ENCODE measurements around the gene ABLIM2. TPM values are rescaled to one million over a fixed set of nuclear protein-coding genes. Genes with fewer than 3 reads are reported as not detected.

The ABLIM2 gene
- total RNA-seq, 4 donors from 2014 or later, result 4.2 to 28.5 (median 8.7) TPM

GRCh38 chr4:8155660-8156421 is 2.8 kb downstream of the ABLIM2 start:
- no peak for DNase-seq (ENCODE audit: extremely low spot score)
- TF ChIP-seq CTCF (IDR thresholded peaks at IDR 0.05) (no peak), EP300 (IDR thresholded peaks at IDR 0.05) (no peak), POLR2A (IDR thresholded peaks at IDR 0.05; ENCODE audit: low read depth) (no peak), POLR2AphosphoS5 (IDR thresholded peaks at IDR 0.05) (no peak)
- no peak overlapping the region for H3K27ac ChIP-seq (replicated peaks in 1 of 4)
- no peaks in the 10 kb centered on the region for H3K36me3 ChIP-seq
- intact Hi-C loops (cut with DNase I), result loop anchor here (5.0 kb wide), 1 partner anchor 104 kb away; no protein-coding TSS in a partner anchor
- H3K4me1 ChIP-seq, result peaks cover 25 to 38% (median 29%) of the 10 kb centered on the region in 4 donors
- no peak overlapping the region for H3K4me3 ChIP-seq
- no peaks in the 10 kb centered on the region for H3K9me3 ChIP-seq
- H3K27me3 ChIP-seq, result peaks cover 0 to 9% (median 4%) of the 10 kb centered on the region in 4 donors
- 97% methylated on average over 11 of the region's 14 CpGs for WGBS

DNA sequence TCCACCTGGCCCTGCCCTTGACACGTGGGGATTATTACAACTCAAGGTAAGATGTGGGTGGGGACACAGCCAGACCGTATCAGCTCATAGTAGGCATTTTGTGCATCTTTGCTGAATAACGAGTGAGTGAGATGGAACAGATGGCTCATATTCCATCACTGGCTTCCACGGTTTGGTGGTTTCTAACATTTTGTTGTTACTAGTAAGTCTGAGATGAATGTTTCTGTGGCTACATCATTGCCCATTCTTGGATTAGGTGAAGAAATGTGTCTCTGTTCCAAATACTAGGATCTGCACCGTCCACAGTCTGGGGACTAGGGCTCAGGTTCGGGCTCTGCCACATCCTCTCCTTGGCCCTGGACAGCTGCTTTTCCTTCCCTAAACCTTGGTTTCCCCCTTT is 3.6 kb downstream of the ABLIM2 start:
- TF ChIP-seq CTCF (IDR thresholded peaks at IDR 0.05), result no peak
- no peak for TF ChIP-seq POLR2A (IDR thresholded peaks at IDR 0.05; ENCODE audit: low read depth)
- no peak for TF ChIP-seq EP300 (IDR thresholded peaks at IDR 0.05)
- no peak for TF ChIP-seq POLR2AphosphoS5 (IDR thresholded peaks at IDR 0.05)
- Histone ChIP-seq H3K36me3 (no peaks in the 10 kb centered on the region), H3K27me3 (peaks cover 0 to 9% (median 4%) of the 10 kb centered on the region in 4 donors), H3K4me1 (peaks cover 22 to 30% (median 24%) of the 10 kb centered on the region in 4 donors), H3K4me3 (no peak overlapping the region), H3K9me3 (no peaks in the 10 kb centered on the region), H3K27ac (replicated peaks in 1 of 4) (no peak overlapping the region)
- intact Hi-C loops (cut with DNase I), result loop anchor here (5.0 kb wide), 1 partner anchor 103 kb away; no protein-coding TSS in a partner anchor
- WGBS, result 56% methylated on average over 6 of the region's 6 CpGs
- no peak for DNase-seq (ENCODE audit: extremely low spot score)

DNA sequence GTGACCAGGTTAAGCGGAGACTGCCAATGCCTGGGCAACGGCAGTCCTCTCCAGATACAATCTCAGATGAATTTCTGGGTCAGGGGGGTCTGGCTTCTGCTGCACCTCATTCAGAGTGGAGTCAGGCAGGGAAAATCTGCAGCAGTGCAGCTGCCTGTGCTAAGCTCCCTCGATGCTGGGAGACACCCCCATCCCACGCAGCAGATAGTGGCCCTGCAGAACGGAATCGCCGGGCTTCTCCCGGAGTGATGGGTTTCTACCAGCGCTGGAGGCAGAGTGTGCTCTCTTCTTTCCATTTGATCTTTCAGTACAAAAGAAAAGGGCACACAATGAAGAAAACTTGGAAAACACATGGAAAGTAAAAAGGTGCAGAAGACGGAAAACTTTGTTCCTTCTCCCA is 5.2 kb downstream of the ABLIM2 start:
- intact Hi-C loops (cut with DNase I), result no loop called here
- no peak for TF ChIP-seq POLR2A (IDR thresholded peaks at IDR 0.05; ENCODE audit: low read depth)
- TF ChIP-seq CTCF (IDR thresholded peaks at IDR 0.05), result no peak
- TF ChIP-seq POLR2AphosphoS5 (IDR thresholded peaks at IDR 0.05), result no peak
- no peak for TF ChIP-seq EP300 (IDR thresholded peaks at IDR 0.05)
- 89% methylated on average over 10 of the region's 10 CpGs for WGBS

DNA sequence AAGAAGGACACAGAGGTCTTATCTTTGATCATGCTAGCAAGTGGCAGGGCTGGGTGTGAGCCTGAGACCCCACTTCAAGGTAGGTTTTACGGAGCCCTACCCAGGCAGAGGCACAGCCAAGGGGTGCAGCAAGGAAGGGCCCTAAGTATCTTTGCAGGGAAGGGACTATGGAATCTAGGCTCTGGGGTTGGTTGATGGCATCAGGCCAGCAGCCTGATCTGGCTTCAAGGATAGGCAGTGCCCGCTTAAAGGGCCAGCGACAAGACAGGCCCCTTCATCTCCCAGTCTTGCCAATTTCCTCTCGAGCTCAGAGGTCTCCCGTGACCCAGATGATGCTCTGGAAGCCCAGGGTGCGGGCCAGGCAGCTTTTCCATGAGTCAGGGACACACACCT is 5.8 kb downstream of the ABLIM2 start:
- Histone ChIP-seq H3K27ac (replicated peaks in 1 of 4) (no peak overlapping the region), H3K9me3 (no peaks in the 10 kb centered on the region), H3K27me3 (peaks cover 0 to 5% (median 3%) of the 10 kb centered on the region in 4 donors), H3K4me3 (no peak overlapping the region), H3K4me1 (peaks cover 9 to 13% (median 9%) of the 10 kb centered on the region in 4 donors), H3K36me3 (no peaks in the 10 kb centered on the region)
- TF ChIP-seq CTCF (IDR thresholded peaks at IDR 0.05) (no peak), EP300 (IDR thresholded peaks at IDR 0.05) (no peak), POLR2AphosphoS5 (IDR thresholded peaks at IDR 0.05) (no peak), POLR2A (IDR thresholded peaks at IDR 0.05; ENCODE audit: low read depth) (no peak)
- no peak for DNase-seq (ENCODE audit: extremely low spot score)
- 70% methylated on average over 5 of the region's 6 CpGs for WGBS
- intact Hi-C loops (cut with DNase I), result no loop called here

More for the DNA sequence above, 5.2 kb downstream of the ABLIM2 start:
- H3K27me3 ChIP-seq, result peaks cover 0 to 9% (median 4%) of the 10 kb centered on the region in 4 donors
- no peaks in the 10 kb centered on the region for H3K9me3 ChIP-seq
- H3K36me3 ChIP-seq, result no peaks in the 10 kb centered on the region
- H3K4me1 ChIP-seq, result peaks cover 13 to 19% (median 14%) of the 10 kb centered on the region in 4 donors
- no peak for DNase-seq (ENCODE audit: extremely low spot score)
- no peak overlapping the region for H3K4me3 ChIP-seq
- no peak overlapping the region for H3K27ac ChIP-seq (replicated peaks in 1 of 4)
